DMS114 treated with DMSO at 0.1 percent for 48 hours (cell line): ENCODE results near the gene AHR.

Experiments used
- DNase-seq: peaks from one replicate; lab custom pipeline; 2025; ENCODE audit not compliant: unreplicated experiment; lab: John Stamatoyannopoulos, UW

Gene AHR

DNA sequence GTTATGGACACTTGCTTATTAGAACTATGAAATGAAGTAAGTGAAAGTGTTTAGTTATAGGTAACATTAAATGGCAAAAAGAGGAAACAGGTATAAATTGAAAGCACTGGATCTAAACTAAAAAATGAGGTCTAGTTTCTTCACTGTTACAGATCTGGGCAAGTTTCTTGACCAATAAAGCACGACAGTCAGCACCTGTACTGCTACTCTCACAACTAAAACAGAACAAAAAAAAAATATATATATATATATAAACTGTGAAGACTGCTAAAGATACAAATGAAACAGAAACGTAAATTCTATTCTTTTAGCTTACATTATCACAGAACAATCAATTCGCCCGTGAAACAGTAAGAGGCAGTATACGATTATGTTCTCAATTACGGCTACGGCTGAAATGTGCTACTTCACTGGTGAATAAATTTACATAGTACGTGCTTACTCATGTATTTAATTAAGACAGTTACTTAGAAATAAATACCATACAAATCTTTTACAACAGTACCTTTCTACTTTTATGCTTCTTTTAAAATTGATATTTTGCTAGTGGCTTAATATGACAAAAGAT is 4.2 kb downstream of the AHR start:
- no peak for DNase-seq

DNA sequence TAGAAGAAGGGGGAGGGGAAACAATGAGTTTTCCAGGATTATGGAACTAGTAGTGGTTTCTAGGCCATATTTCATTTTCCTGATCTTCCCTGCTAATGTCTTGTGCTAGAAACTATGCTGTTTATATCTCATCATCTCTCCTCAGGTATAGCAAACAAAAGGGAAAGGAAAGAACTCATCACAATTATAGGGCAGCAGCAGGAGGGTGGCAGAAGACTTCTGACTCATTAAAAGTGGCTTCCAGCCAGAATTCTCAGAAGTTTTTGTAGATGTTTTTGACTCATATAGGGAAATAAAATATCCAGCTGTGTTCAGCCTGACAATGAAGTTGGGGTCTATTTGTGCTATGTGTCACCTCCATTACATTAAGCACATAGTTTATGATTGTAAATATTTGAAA is 6.5 kb downstream of the AHR start:
- no peak for DNase-seq

DNA sequence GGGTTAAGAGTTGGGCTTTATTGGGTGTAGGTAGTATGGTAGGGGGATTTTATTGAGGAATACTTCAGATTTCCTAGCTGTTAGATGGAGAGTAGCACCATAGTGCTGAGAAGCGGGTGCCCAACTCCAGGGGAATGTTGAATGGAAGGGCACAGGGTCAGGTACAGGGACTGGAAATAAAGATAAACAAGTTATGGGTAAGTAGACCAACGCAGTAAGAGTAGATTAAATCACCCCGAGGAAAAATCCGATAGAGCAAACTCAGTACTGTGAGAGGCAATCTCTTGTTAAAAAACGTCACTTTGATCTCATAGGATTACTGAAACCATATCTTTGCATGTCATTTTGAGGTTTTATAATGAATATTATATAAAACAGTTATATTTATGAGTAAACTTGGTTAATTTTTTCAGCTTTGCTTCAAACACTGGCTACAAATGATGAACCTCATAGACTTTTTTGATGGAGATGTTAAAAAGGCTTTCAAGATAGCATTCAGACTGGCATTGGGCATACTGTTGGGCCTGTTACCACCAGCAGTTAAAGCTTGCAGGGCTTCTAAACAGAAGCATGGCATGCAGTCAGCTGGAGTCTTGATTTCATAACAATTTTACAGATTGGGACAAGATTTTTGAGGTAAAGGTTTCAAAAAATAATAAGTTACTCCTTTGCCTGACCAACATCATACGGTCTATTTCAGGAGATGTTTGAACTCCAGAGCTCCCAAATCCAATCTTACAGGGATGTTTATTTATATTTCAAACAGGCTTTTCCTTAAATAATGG is 7.1 kb downstream of the AHR start:
- no peak for DNase-seq

DNA sequence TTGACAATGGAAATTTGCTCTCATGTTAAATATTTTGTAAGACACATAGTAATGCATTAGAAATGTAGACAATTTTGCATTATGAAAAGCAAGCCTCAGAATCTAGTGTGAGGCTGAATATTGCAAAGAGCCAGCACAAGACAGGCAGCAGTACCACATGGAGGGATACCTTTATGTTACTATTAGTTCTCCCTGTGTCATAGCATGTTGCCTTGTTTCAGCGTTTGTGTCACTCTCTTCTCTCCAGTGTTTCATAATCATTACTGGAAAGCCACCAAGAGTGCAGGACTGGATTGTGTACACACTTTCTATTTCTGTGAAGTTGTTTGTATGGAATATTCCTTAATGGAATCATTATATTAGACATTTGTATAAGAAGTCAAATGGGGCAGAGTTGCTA is 8.5 kb downstream of the AHR start:
- DNase-seq: no peak

DNA sequence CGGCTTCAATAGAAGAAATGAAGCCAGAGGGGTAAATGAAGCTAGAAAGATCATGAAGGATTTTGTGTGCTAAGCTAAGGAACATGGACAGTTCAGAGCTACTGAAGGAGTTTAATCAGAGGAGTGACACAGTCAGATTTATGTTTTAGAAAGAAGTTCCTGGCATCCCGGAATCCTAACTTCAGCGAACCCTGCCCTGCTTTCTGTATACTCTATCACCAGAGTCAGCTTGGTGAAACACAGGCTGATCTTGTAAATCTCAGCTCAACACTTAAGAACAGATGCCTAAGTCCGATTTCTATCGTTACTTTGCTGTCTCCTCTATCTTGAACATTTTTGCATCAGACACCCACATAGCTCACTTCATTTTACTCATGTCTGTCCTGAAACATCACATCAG is 9.1 kb downstream of the AHR start:
- DNase-seq: no peak

DNA sequence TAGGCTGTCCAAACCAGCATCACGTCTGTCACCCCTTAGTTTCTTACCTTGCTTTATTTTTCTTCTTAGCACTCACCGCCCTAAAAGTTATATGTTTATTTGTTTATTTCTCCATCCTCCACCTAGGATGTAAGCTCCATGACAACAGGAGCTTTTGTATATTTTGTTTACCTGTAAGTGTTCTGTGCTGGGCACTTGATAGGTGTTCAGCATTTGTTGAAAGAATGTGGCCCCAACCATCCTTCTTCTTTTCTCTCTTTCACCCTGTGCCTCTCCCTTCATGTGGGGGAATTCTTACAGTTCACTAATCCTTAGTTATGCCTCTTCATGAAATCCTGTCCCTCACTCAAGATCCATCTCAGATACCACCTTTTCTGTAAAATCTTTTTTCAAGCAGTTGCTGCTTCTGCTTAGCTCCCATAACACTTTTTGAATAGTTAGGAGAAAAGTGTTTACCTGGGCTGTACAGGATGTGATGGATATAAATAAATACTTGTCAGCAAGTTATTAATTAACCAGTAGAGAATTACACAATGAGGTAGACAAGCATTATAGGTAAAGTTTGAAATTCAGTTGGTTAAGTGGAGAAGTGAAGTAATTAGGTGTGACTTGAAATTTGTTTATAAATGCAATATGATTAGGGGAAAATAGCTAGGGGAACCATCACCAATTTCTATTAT is 9.7 kb downstream of the AHR start:
- DNase-seq: no peak

DNA sequence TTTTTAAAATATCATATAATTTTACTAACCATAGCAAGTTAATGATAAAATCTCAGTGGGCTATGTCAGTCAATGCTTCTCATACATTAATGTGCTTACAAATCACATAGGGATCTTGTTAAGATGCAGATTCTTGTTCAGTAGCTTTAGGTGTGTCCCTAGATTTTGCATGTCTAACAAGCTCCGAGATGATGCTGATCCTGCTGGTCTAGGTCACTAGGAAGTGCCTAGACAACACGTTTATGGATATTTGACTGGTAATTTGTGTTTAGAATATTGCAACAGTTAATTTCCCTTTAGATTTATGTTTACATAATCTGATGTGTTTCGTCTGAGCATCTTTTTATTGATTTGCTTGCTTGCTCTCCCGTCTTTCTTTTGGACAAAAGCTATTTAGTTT is 12.7 kb downstream of the AHR start:
- no peak for DNase-seq

DNA sequence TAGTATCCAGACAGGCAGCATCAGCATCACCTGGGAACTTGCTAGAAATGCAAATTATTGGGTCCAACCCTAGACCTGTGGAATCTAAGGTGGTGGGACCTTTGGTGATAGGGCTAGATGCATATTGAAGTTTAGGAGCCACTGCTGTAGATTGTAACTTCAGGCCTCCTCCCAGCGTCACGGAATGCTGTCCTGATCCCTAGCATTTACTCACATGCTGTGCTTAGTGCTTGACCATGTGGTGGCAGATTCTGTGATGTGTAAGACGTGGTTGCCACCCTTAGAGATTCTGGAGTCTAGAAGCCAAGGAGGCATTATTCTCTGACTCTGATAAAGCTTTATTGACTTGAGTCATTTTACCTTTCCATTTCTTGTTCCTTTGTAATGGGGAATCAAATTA is 13.5 kb downstream of the AHR start:
- DNase-seq: no peak

DNA sequence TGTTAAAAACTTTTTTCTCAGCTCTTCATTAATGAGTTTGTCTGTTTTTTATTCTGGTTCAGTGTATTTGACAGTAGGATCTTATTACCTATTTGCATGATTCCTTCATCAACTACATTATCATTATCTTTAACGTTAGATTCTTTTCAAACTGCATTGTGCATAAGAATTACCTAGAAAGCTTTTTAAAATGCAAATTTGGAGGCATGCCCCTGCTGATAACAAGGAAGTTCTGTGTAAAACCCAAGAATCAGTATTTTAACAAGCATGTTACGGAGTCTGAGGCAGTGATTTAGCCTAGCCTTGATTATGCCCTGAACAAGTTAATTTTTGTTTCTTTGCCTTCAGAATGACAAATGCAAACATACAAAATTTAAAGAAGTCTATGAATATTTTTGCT is 14.2 kb downstream of the AHR start:
- no peak for DNase-seq

DNA sequence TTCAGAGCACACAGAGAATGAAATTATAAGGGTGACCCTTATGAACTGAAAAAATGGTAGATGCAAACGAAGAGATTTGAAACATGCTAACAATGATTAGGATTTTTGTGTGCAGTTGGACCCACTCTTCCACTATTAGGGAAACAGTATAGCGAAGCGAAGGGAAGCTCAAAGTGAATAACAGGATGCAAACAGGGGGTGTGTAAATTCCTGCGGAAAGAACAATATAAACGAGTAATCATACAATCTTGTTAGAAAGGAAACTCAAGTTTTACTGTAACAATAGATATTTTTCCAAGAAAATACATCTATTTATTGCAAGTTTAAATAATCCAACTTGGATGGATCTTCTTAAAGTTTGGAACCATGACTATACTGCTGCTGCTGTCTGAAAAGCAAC is 14.7 kb downstream of the AHR start:
- DNase-seq: no peak

DNA sequence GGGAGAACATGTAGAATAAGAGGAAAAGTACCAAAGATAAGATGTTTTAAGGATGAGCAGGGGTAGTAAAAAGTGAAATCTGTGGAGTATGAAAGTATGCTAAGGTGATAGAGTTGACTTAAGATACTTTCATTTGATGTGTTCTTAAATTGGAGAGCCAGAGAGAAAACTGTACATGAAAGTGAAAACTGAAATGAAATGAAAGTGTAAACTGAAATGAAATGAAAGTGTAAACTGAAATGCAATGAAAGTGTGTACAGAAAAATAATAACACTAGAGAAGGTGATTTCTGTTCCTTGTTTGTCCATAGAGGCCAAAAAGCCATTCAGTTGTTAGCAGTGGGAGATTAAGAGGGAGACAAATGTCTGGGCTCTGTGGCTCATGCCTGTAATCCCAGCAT is 17.5 kb downstream of the AHR start:
- no peak for DNase-seq

DNA sequence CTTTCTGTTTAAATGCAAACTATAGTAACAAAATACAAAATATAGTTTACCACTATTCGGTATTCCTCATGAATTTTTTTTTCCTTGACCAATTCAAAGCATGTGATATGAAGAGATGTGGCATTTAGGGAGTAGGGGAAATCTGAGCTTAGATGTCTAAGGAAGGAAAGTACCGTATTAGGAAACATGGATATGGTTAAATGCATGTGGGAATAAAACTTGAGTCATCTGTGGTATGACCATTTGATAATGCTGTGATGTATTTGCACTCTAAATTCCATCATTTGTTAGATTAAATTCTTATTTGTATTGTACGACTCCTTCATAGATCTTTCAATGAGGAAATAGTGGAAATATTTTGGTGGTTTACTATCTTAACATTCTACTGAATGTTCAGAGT is 19.7 kb downstream of the AHR start:
- no peak for DNase-seq

DNA sequence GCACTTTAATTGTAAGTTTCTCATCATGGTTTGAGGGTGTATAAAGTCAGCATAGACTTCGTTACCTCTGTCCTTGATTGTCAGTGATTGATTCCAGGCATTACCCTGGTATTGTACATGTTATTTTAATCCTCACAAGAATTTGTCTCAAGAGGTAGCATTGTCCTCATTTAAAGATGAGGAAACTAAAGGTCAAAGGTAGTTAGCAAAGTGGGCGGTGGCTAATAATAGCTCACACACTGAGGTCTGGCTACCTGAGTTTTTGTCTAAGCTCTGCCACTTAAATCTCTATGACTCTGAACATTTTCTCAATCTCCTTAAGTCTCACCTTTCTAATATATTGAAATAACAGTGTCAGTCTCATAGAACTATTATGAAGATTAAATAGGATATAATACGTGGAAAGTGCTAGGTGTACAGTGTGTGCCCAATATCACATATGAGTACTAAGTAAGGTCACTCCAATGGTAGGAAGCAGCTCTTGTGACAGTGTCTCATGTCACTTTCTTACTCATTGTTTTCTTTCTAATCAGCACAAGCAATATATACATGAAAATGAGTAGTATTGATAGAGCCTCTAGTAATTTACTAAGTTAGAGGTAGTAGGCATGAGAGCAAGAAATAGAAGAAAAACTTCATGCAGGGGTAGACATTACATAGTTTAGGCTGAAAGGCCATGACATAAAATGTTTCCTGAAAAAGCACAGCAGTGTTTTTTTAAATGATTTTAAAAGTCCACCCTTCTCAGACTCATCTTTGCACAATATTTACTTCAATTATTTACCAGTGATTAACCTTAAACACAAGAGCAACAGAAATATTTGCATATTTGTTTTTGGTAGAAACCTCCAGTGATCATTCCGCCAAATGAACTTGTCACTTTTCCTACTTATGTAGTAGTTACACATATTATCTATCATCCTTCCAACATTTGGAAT is 21.0 kb downstream of the AHR start:
- no peak for DNase-seq

DNA sequence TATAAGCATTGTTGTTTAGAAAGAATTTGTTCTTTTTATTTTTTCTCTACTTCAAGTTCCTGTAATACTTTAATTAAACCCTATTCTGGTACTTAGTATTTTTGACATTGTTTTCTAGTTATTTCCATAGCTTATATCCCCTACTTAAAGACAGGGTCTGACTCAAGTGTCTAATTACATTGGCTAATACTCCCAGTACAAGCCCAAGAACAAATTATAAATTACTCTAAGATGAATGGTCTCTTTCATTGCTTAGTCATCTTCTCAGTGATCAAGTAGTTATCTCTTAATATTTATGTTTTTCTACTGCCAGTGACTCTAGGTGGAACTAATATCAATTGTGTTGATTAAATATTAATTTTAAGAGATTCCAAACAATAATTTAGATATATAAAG is 21.6 kb downstream of the AHR start:
- DNase-seq: no peak

DNA sequence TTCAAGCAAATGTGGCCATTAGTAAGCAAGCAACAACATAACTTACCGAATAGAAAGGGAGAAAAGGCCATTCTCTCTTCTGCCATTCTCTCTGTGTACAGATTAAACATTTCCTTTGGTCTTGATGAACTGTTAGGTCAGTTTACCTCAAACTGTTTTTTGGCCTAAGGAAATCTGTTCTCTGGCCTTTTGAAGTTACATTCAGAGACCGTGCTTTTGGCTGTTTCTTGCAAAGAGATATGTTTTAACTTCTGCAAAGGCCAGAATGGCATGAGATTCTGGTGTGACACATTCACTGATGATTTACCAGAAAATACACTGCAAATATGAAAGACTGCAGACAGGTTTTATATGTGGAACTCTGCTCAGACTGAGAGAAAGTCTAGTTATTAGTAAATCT is 22.2 kb downstream of the AHR start:
- no peak for DNase-seq

DNA sequence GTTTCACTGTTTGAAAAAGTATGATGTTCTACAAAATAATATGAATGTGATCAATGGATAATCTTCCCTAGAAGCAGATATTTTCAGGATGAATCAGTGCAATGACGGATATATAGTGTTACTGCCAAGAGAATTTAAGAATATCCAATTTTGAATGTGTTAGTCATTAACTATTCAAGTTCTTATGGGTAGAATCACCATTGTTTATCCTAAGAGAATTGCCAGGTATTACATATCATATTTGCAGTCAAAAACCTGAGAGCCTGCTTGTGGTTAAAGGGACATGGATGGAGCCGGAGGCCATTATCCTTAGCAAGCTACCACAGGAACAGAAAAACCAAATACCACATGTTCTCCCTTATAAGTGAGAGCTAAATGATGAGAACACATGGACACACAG is 26.9 kb downstream of the AHR start:
- DNase-seq: no peak

DNA sequence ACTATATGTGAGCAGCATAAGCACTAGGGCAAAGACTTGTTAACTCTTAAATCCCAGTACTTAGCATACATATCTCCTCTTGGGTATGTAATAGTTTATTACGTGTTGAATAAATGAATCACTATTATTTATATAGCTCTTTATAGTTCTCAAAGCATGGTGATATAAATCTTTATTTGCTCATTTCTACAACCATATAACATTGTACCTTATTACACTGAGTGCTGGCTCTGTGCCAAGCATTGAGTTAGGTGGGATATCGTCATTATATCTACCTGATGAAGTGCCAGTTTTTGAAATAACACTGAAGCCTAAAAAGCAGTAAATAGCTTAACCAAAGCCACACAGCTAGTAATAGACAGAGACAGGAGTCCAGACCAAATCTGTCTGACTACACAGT is 27.9 kb downstream of the AHR start:
- no peak for DNase-seq

DNA sequence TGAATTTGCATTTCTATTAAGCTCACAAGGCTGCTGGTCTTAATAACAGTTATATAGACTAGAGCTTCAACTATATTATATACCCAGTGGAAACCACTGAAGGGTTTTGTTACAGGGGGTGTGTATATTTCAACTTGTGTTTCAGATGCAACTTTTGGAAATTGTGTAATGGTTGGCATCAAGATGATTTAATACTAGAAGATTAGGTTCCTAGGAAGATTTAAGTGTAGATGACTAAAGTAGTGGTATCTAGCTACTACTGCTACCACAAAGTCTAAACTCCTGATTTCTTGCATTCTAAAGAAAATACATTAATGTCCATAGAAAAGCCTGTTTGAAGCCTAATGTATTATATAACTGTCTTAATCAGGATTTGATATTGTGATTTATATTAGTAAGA is 30.2 kb downstream of the AHR start:
- DNase-seq: no peak

DNA sequence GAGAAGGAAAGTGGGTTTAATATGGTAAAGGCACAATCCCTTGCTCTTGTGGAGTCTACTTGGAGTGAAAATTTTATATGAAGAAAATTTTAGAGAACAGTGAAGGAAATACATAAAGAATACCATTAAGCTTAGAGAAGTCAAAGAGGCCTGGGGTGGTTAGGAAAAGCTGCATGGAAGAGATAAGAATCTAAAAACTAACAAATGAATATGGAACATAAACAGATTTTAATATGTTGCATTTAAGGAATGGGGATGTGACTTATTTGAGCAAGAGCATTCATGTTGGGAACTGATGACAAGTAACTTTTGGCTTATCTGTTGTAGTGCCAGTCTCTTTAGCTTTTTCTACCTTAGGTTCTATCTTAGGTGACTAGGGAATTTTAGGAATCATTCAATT is 31.0 kb downstream of the AHR start:
- no peak for DNase-seq

DNA sequence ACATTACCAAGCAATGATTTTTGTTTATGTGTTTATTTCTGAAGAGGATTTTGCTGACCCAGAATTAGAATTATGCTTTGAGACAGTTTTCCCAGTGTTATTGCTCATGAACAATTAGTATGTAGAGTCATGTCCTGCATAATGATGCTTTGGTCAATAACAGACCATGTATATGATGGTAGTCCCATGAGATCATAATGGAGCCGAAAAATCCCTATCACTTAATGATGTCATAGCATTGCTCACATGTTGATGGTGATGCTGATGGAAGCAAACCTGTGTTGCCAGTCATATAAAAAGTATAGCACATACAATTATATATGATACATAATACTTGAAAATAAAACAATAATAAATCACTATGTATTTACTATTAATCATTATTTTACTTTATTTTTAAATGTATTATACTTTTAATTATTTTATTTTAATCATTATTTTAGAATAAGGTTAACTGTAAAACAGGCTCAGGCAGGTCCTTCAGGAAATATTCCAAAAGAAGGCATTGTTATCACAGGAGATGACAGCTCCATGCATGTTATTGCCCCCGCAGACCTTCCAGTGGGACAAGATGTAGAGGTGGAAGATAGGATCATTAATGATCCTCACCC is 33.5 kb downstream of the AHR start:
- DNase-seq: no peak

DNA sequence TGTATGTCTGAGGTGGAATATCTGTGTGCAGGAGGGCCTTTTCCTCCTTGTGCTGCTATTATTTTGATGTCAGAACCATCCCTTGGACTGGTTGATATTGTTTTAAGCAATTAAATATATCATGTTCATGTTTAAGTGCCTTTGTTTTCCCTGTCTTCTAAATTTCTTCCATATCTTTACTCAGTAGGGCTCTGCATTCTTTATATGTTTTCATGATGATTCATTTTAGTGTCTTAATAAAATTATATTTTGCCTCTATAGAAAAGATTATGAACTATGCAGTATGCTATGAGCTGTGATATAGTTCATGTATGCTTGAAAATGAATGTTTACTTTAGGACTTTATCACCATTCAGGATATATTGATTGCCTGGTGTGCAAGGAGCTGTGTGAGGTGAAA is 34.8 kb downstream of the AHR start:
- DNase-seq: no peak
